Muscle layer of duodenum (tissue), 2 donors: ENCODE measurements around the gene NHERF1.

ENCODE experiments used
- H3K27ac ChIP-seq: one replicate; pipeline ENCODE4 v1.7.0; 2013; ENCODE audit warnings: mild to moderate bottlenecking, low read length
- H3K27me3 ChIP-seq: one replicate; pipeline ENCODE4 v1.7.0; 2013; ENCODE audit warnings: low read depth, mild to moderate bottlenecking, control low read depth, low read length
- H3K36me3 ChIP-seq, 2 donors: one replicate each; pipeline ENCODE4 v1.7.0; 2013; ENCODE audit warnings: low read length in 2 of 2, control low read depth in 1 of 2, mild to moderate bottlenecking in 1 of 2; ENCODE audit not compliant: insufficient read depth in 2 of 2, control insufficient read depth in 1 of 2
- H3K4me1 ChIP-seq, 2 donors: one replicate each; pipeline ENCODE4 v1.7.0; 2013; ENCODE audit warnings: low read length in 2 of 2, mild to moderate bottlenecking in 2 of 2, control low read depth in 1 of 2, moderate library complexity in 1 of 2; ENCODE audit not compliant: insufficient read depth in 2 of 2, control insufficient read depth in 1 of 2
- H3K4me3 ChIP-seq, 2 donors: one replicate each; pipeline ENCODE4 v1.7.0; 2013; ENCODE audit warnings: low read length in 2 of 2, low read depth in 1 of 2, mild to moderate bottlenecking in 1 of 2
- H3K9me3 ChIP-seq, 2 donors: one replicate each; pipeline ENCODE4 v1.7.0; 2013; ENCODE audit warnings: low read length in 2 of 2, control low read depth in 1 of 2, mild to moderate bottlenecking in 1 of 2; ENCODE audit not compliant: control insufficient read depth in 1 of 2
- donor health status: healthy.

NHERF1 gene

GRCh38 chr17:74772053-74772452 is 23.6 kb downstream of the NHERF1 start:
- no peaks in the 10 kb centered on the region for H3K9me3 ChIP-seq
- H3K27me3 ChIP-seq: no peaks in the 10 kb centered on the region
- peaks cover 23 to 42% of the 10 kb centered on the region in 2 donors for H3K36me3 ChIP-seq
- H3K4me3 ChIP-seq: no peak overlapping the region
- peaks cover 8 to 12% of the 10 kb centered on the region in 2 donors for H3K4me1 ChIP-seq
- H3K27ac ChIP-seq: no peak overlapping the region

DNA sequence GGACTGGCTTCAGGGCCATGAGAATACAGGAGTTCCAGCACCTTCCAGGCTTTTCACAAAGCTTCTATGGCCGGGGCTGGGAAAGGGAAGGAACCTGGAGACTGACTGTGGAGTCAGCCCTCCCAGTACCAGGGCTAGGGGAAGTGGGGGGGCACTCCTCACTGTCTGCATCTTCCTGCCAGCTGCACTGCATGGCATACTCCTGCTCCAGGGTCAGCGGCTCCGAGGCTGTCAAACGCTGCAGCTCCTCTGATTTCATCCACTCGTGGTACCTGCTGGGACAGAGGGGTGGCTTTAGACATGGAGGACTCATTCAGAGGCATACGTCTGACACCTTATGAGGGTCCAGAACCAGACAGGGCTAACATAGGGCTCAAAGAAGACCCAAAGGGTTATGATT is 25.0 kb downstream of the NHERF1 start:
- Histone ChIP-seq H3K27ac (no peak overlapping the region), H3K36me3 (peaks cover 23 to 42% of the 10 kb centered on the region in 2 donors), H3K4me1 (peaks cover 11 to 20% of the 10 kb centered on the region in 2 donors), H3K4me3 (no peak overlapping the region), H3K27me3 (no peaks in the 10 kb centered on the region), H3K9me3 (no peaks in the 10 kb centered on the region)

DNA sequence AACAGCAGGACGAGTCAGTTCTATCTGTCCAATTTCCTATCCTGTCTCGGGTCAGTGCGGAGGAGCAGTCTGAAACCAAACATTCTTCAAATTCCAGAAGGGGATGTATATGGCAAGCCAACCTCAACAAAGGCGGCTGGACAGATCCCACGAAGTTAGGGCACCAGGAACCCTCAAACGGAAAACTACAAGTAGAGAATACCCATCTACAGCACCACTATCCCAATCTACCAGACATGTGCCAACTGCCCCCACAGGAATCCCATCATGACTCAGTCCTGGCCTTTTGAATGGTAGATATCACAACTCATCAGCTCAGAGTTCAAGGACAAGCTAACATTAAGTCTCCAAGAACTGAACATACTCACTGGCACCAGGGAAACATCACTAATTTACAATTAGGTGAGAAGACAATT is 25.5 kb downstream of the NHERF1 start:
- Histone ChIP-seq H3K27ac (no peak overlapping the region), H3K4me3 (no peak overlapping the region), H3K27me3 (no peaks in the 10 kb centered on the region), H3K36me3 (peaks cover 23 to 43% of the 10 kb centered on the region in 2 donors), H3K9me3 (no peaks in the 10 kb centered on the region), H3K4me1 (peaks cover 11 to 20% of the 10 kb centered on the region in 2 donors)

- Histone ChIP-seq H3K4me1 (peaks cover 11 to 20% of the 10 kb centered on the region in 2 donors), H3K9me3 (no peaks in the 10 kb centered on the region), H3K27ac (peak overlapping the region; percentile 67), H3K4me3 (peak overlapping the region; percentile 75 to 98), H3K36me3 (peaks cover 23 to 49% of the 10 kb centered on the region in 2 donors), H3K27me3 (no peaks in the 10 kb centered on the region)
These were observed 27.1 kb downstream of the NHERF1 start for GRCh38 chr17:74775409-74776043.

- H3K27me3 ChIP-seq: no peaks in the 10 kb centered on the region
- H3K9me3 ChIP-seq: no peaks in the 10 kb centered on the region
- H3K4me3 ChIP-seq: peak within 1 kb of the TSS; percentile 75 to 98
- peak within 1 kb of the TSS; percentile 67 for H3K27ac ChIP-seq
- H3K4me1 ChIP-seq: peaks cover 11 to 20% of the 10 kb centered on the region in 2 donors
- peaks cover 16 to 41% of the 10 kb centered on the region in 2 donors for H3K36me3 ChIP-seq
These were observed 27.9 kb downstream of the NHERF1 start, which contains the start of gene NAT9 for GRCh38 chr17:74776044-74776962. TSS of gene NAT9 (minus strand) at chr17:74776345. CDS start at chr17:74775698, 647 bp downstream.

- Histone ChIP-seq H3K4me3 (peak overlapping the region; percentile 75 to 86), H3K36me3 (peaks cover 13 to 34% of the 10 kb centered on the region in 2 donors), H3K4me1 (peaks cover 11 to 20% of the 10 kb centered on the region in 2 donors), H3K27me3 (no peaks in the 10 kb centered on the region), H3K27ac (no peak overlapping the region), H3K9me3 (no peaks in the 10 kb centered on the region)
These were observed 28.6 kb downstream of the NHERF1 start for GRCh38 chr17:74776990-74777389.

DNA sequence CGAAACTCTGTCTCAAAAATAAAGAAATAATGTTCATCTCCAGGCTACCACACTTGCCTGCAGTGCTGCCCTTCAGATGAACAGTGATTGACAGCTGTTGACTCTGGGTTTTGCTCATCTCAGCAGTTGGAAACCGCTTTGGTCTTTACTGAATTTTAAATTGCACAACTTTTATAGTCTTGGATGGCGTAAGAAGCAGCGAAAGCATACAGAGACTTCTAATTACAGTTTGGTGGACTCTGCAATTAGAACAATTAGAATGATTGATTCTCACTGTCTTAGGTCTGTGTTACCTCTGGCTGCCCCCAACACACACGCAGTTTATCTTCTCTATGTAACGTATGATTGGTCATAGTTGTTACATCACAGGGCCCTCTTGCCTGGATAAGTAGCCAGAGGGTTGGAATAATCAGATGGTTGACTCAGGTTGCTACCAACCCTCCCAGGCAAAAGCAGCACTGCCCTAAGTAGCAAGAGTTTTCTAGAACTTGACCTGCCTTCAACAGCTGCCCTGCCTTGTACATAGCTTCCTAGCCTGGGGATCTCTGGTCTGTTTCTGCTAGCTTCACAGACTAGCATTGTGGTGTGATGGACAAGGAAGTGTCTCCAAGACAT is 29.6 kb downstream of the NHERF1 start:
- H3K27ac ChIP-seq: no peak overlapping the region
- H3K4me3 ChIP-seq: no peak overlapping the region
- H3K27me3 ChIP-seq: no peaks in the 10 kb centered on the region
- no peaks in the 10 kb centered on the region for H3K9me3 ChIP-seq
- peaks cover 2 to 27% of the 10 kb centered on the region in 2 donors for H3K36me3 ChIP-seq
- H3K4me1 ChIP-seq: peaks cover 11 to 20% of the 10 kb centered on the region in 2 donors

DNA sequence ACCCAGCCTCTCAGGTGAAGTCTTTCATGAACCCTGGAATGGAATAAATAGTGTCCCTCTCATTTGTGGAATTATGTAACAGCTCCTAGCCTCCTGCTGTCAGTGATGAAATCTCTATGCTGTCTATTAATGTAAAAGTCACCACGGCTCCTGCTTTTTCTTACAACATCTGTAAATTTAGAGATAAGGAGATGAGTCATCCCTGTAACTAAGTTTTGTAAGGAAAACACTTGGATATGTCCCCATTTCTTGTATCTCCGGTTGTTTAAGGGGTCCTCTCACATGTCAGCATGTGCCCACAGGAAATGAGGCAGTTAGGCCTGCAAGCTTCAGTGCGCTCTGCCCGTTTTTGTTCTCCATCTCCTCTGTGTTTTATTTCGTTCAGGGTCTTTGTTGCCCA is 30.5 kb downstream of the NHERF1 start:
- H3K27me3 ChIP-seq: no peaks in the 10 kb centered on the region
- peaks cover 0 to 24% of the 10 kb centered on the region in 2 donors for H3K36me3 ChIP-seq
- H3K27ac ChIP-seq: no peak overlapping the region
- H3K4me3 ChIP-seq: no peak overlapping the region
- H3K9me3 ChIP-seq: no peaks in the 10 kb centered on the region
- H3K4me1 ChIP-seq: peaks cover 11 to 20% of the 10 kb centered on the region in 2 donors

DNA sequence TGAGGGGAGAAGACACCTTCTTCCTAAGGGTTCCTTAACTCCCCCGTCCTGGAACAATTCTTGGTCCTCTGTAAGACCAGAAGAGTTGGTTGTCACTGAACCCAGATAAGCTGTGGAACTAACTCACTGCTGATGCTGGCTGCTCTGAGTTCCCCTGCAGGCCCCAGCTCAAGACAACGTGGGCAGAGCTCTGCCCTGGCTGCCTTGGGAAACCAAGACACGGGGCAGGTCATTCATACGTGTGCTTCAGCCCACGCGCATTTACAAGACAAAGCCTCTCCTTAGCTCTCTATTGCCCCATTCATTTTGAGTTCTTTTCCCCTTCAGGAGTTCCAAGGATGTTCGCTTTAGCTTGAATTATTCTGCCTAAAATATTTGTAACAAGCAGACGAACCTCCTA is 31.1 kb downstream of the NHERF1 start:
- H3K27ac ChIP-seq: peak overlapping the region; percentile 54
- peaks cover 11 to 20% of the 10 kb centered on the region in 2 donors for H3K4me1 ChIP-seq
- no peak overlapping the region for H3K4me3 ChIP-seq
- no peaks in the 10 kb centered on the region for H3K27me3 ChIP-seq
- no peaks in the 10 kb centered on the region for H3K9me3 ChIP-seq
- peaks cover 0 to 23% of the 10 kb centered on the region in 2 donors for H3K36me3 ChIP-seq

DNA sequence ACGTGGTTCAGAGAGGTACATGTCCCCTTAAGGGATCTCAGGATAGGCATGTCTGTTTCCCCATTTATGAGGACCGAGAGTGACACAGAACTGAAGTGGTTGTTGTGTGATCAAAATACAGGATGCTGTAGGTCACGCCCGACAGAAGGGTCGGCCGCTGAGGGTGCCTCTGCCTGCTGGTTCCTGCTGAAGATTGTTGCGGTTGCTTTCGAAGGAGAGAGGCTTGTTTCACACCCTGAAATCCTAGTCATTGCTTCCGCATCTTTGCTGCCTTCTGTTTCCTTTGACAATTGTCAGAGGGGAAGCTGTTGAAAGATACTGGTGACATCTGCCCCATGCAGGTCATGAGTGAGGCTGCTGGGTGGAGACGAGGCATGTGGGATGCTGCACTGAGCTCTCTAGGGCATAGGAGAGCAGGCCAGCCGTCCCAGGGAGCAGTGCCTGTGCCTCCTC is 31.5 kb downstream of the NHERF1 start:
- H3K27ac ChIP-seq: peak overlapping the region; percentile 54

More for the DNA sequence above, 31.5 kb downstream of the NHERF1 start:
- Histone ChIP-seq H3K4me1 (peaks cover 11 to 20% of the 10 kb centered on the region in 2 donors), H3K27me3 (no peaks in the 10 kb centered on the region), H3K4me3 (no peak overlapping the region), H3K9me3 (no peaks in the 10 kb centered on the region), H3K36me3 (peaks cover 0 to 24% of the 10 kb centered on the region in 2 donors)
